ENCODE results near the gene SLC12A2.

Gene SLC12A2

GRCh38 chr5:128082551-128083032 is 974 bp upstream of the SLC12A2 start:
- TF ChIP-seq ZNF274 (IDR thresholded peaks at IDR 0.05; ENCODE audit: low read depth, low read length): no peak
- H3K4me3 ChIP-seq (ENCODE audit: low read length): peak overlapping the region; percentile 90

- no peak for TF ChIP-seq ZNF274 (IDR thresholded peaks at IDR 0.05; ENCODE audit: low read depth, low read length)
- H3K4me3 ChIP-seq (ENCODE audit: low read length): peak overlapping the region; percentile 90
These were observed 253 bp downstream of the SLC12A2 start for GRCh38 chr5:128083811-128084227.

- peak overlapping the region; percentile 90 for H3K4me3 ChIP-seq (ENCODE audit: low read length)
- no peak for TF ChIP-seq ZNF274 (IDR thresholded peaks at IDR 0.05; ENCODE audit: low read depth, low read length)
These were observed 932 bp downstream of the SLC12A2 start for GRCh38 chr5:128084228-128085167.

GRCh38 chr5:128085413-128085812 is 1.8 kb downstream of the SLC12A2 start:
- no peak for TF ChIP-seq ZNF274 (IDR thresholded peaks at IDR 0.05; ENCODE audit: low read depth, low read length)
- H3K4me3 ChIP-seq (ENCODE audit: low read length): peak overlapping the region; percentile 90; the same call in 1 of the 2 replicates

- no peak overlapping the region for H3K4me3 ChIP-seq (ENCODE audit: low read length)
- no peak for TF ChIP-seq ZNF274 (IDR thresholded peaks at IDR 0.05; ENCODE audit: low read depth, low read length)
These were observed 8.0 kb downstream of the SLC12A2 start for GRCh38 chr5:128091579-128091978.

- no peak for TF ChIP-seq ZNF274 (IDR thresholded peaks at IDR 0.05; ENCODE audit: low read depth, low read length)
These were observed 8.6 kb downstream of the SLC12A2 start for GRCh38 chr5:128092144-128092543.

GRCh38 chr5:128093368-128093767 is 9.8 kb downstream of the SLC12A2 start:
- TF ChIP-seq ZNF274 (IDR thresholded peaks at IDR 0.05; ENCODE audit: low read depth, low read length): no peak
- no peak overlapping the region for H3K4me3 ChIP-seq (ENCODE audit: low read length)

More at GRCh38 chr5:128092144-128092543, 8.6 kb downstream of the SLC12A2 start:
- H3K4me3 ChIP-seq (ENCODE audit: low read length): no peak overlapping the region

- H3K4me3 ChIP-seq (ENCODE audit: low read length): no peak overlapping the region
- TF ChIP-seq ZNF274 (IDR thresholded peaks at IDR 0.05; ENCODE audit: low read depth, low read length): no peak
These were observed 13.7 kb downstream of the SLC12A2 start for GRCh38 chr5:128097224-128097623.

- H3K4me3 ChIP-seq (ENCODE audit: low read length): no peak overlapping the region
- TF ChIP-seq ZNF274 (IDR thresholded peaks at IDR 0.05; ENCODE audit: low read depth, low read length): no peak
These were observed 14.2 kb downstream of the SLC12A2 start for GRCh38 chr5:128097781-128098180.

GRCh38 chr5:128099944-128100343 is 16.4 kb downstream of the SLC12A2 start:
- H3K4me3 ChIP-seq (ENCODE audit: low read length): no peak overlapping the region
- no peak for TF ChIP-seq ZNF274 (IDR thresholded peaks at IDR 0.05; ENCODE audit: low read depth, low read length)

GRCh38 chr5:128100860-128101557 is 17.4 kb downstream of the SLC12A2 start:
- no peak overlapping the region for H3K4me3 ChIP-seq (ENCODE audit: low read length)
- no peak for TF ChIP-seq ZNF274 (IDR thresholded peaks at IDR 0.05; ENCODE audit: low read depth, low read length)

GRCh38 chr5:128101676-128102075 is 18.1 kb downstream of the SLC12A2 start:
- TF ChIP-seq ZNF274 (IDR thresholded peaks at IDR 0.05; ENCODE audit: low read depth, low read length): no peak
- H3K4me3 ChIP-seq (ENCODE audit: low read length): no peak overlapping the region

- TF ChIP-seq ZNF274 (IDR thresholded peaks at IDR 0.05; ENCODE audit: low read depth, low read length): no peak
- no peak overlapping the region for H3K4me3 ChIP-seq (ENCODE audit: low read length)
These were observed 21.6 kb downstream of the SLC12A2 start for GRCh38 chr5:128105203-128105602.

- TF ChIP-seq ZNF274 (IDR thresholded peaks at IDR 0.05; ENCODE audit: low read depth, low read length): no peak
- H3K4me3 ChIP-seq (ENCODE audit: low read length): no peak overlapping the region
These were observed 25.6 kb downstream of the SLC12A2 start for GRCh38 chr5:128109138-128109537.

GRCh38 chr5:128109766-128110165 is 26.2 kb downstream of the SLC12A2 start:
- no peak for TF ChIP-seq ZNF274 (IDR thresholded peaks at IDR 0.05; ENCODE audit: low read depth, low read length)
- no peak overlapping the region for H3K4me3 ChIP-seq (ENCODE audit: low read length)
